Peyer's patch (tissue), 4 donors: ENCODE results near the gene TUBA1C.

Experiments used
- POLR2A ChIP-seq, 2 donors: fragments of 450-650 bp; IDR thresholded peaks; one replicate each; pipeline ENCODE4 v1.5.1; 2017; ENCODE audit warnings: antibody characterized with exemption in 2 of 2, mild to moderate bottlenecking in 2 of 2, moderate library complexity in 2 of 2
- TF ChIP-seq, protein P1 (sequence below), 6 experiments: fragments of 450-650 bp in 4 of 6; fragments of 200-600 bp in 2 of 6; sonication (generic) in 1 of 6; IDR thresholded peaks; one replicate each; pipeline ENCODE4 v1.5.1; 2017 to 2019; ENCODE audit warnings: antibody characterized with exemption in 6 of 6, mild to moderate bottlenecking in 3 of 6, moderate library complexity in 1 of 6

DNA sequence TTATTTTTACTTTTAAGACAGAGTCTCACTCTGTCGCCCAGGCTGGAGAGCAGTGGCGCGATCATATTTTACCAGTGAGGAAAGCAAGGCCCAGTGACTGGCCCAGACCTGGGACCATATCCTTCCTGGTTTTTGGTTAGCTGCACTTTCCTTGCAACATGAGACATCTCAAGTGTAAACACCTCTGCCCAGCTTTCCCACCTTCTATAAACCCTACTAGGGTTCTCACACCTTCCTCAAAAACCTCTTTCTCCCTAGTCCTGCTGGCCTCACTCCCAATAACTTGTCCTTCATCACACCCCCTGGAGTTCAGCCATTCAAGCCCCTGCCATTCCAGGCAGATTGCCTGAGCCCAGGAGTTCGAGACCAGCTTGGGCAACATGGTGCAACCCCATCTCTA, 19.8 kb downstream of the TUBA1C start:
- TF ChIP-seq, protein P1, sequence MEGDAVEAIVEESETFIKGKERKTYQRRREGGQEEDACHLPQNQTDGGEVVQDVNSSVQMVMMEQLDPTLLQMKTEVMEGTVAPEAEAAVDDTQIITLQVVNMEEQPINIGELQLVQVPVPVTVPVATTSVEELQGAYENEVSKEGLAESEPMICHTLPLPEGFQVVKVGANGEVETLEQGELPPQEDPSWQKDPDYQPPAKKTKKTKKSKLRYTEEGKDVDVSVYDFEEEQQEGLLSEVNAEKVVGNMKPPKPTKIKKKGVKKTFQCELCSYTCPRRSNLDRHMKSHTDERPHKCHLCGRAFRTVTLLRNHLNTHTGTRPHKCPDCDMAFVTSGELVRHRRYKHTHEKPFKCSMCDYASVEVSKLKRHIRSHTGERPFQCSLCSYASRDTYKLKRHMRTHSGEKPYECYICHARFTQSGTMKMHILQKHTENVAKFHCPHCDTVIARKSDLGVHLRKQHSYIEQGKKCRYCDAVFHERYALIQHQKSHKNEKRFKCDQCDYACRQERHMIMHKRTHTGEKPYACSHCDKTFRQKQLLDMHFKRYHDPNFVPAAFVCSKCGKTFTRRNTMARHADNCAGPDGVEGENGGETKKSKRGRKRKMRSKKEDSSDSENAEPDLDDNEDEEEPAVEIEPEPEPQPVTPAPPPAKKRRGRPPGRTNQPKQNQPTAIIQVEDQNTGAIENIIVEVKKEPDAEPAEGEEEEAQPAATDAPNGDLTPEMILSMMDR (IDR thresholded peaks at IDR 0.05): no peak
- no peak for TF ChIP-seq POLR2A (IDR thresholded peaks at IDR 0.05)
